ENCODE data around the gene C18orf54. TPM values are rescaled to one million over a fixed set of nuclear protein-coding genes. Genes with fewer than 3 reads are reported as not detected.
"Not testable (repeated sequence)": the region's sequence is repeated elsewhere in the genome, so short reads cannot be mapped to it uniquely, and the experiment has no call there.

The C18orf54 gene
- total and polyA plus RNA-seq, 2 of the 4 experiments (the other 2 are of a cell fraction), result 2.2 to 3.0 TPM

DNA sequence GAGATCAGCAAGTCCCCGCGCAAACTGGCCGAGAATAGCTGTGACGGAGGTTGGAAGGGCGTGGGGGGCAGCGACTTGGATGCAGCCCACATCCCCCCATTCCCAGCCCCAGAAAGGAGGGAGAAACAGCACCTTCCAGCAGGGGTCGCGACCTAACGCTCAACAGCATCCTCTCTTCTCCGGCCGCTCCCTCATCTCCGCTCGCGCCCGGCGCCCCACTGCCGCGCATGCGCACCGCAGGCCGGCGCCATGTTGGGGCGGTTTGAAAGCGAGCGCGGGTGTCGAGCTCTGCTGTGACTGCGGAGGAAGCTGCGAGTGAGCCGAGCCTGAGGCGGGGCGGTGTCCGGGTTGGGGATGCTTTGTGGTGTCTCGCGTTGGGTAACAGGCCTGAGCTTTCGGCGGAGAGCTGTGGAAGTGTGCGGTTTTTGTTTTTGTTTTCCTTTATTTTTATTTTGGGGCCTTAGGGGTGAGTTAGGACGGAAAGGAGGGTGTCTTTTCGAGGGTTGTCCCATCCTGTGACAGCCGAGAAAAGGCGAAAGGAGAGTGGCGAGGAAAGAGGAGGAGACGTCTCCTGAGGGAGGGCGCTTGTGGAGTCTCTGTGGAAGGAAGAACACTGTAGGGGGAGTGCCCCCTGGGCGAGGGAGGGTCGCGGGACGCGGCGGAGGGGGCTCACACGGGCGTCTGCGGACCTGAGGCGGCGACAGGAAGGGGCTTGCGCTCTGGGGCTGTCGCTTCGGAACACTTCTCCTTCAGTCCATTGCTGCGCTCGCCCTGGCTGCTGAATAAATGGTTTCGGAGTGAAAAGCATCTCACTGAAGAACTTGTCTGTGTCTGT lies at the start of gene C18orf54, which contains the start of gene STARD6 (continued):
- TF ChIP-seq BHLHE40 (IDR thresholded peaks at IDR 0.05; ENCODE audit: low read depth, low read length) (no peak), CTCF (conservative IDR thresholded peaks at IDR 0.05; ENCODE audit: low read depth, low read length) (0 out of 2 replicates have a peak, but pooled peaks have one; percentile 16)

DNA sequence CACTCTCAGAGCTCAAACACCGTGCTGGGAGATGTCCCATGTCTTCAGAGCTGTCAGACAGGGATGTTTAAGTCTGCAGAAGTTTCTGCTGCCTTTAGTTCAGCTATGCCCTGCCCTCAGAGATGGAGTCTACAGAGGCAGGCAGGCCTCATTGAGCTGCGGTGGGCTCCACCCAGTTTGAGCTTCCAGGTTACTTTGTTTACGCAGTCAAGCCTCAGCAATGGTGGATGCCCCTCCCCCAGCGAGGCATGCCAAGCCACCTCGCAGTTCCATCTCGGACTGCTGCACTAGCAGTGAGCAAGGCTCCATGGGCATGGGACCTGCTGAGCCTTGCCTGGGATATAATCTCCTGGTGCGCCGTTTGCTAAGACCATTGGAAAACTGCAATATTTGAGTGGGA lies 48.1 kb upstream of the C18orf54 start:
- BruUV-seq (replicated peaks); POLR2A ChIA-PET (ENCODE audit: unreplicated experiment); H3K23ac ChIP-seq (ENCODE audit: low read depth, low read length); ATAC-seq (ENCODE audit: low read depth); H3K56ac ChIP-seq (ENCODE audit: extremely low read depth, insufficient read depth, low read length); dilution Hi-C loops (cut with HindIII; ENCODE audit: low sequenced_read_pairs, unreplicated experiment); H3K27me3 ChIP-seq (ENCODE audit: control insufficient read depth, insufficient read depth, low read length); H3K27ac ChIP-seq (ENCODE audit: insufficient read depth, low read length); H3K4ac ChIP-seq (ENCODE audit: low read depth, low read length); CTCF ChIA-PET; DNase-seq; H3K18ac ChIP-seq (ENCODE audit: low read depth, low read length); intact Hi-C loops (cut with micrococcal nuclease); in situ Hi-C loops (cut with MboI; ENCODE audit: low sequenced_read_pairs); H4K5ac ChIP-seq (ENCODE audit: low read depth, low read length); H2AK9ac ChIP-seq (replicated peaks; ENCODE audit: low read depth, low read length, poor library complexity); H2BK15ac ChIP-seq (ENCODE audit: low read depth, low read length); H3K4me3 ChIP-seq (ENCODE audit: insufficient read depth, low read depth, low read length); H3K14ac ChIP-seq (replicated peaks; ENCODE audit: low read depth, low read length); H2BK5ac ChIP-seq (ENCODE audit: low read depth, low read length, poor library complexity, severe bottlenecking); H3K9me3 ChIP-seq (ENCODE audit: control insufficient read depth, insufficient read depth, low read length); H3K9me1 ChIP-seq (ENCODE audit: insufficient read depth, low read length); H2AK5ac ChIP-seq (ENCODE audit: low read depth, low read length); H2BK20ac ChIP-seq (ENCODE audit: low read depth, low read length); H4K20me1 ChIP-seq (ENCODE audit: insufficient read depth, low read length); H4K8ac ChIP-seq (ENCODE audit: low read depth in 2 of 2, low read length in 2 of 2); H2AFZ ChIP-seq (replicated peaks; ENCODE audit: low read length, poor library complexity); H3K36me3 ChIP-seq (ENCODE audit: control insufficient read depth, insufficient read depth, low read length); H3K4me1 ChIP-seq (ENCODE audit: control insufficient read depth, insufficient read depth, low read length); H3K79me1 ChIP-seq (ENCODE audit: low read depth in 1 of 2, low read length in 2 of 2); H3K4me2 ChIP-seq (ENCODE audit: low read depth, low read length); H4K91ac ChIP-seq (ENCODE audit: insufficient read depth, low read depth, low read length); H2BK120ac ChIP-seq (ENCODE audit: low read depth, low read length); H3K9ac ChIP-seq (ENCODE audit: low read depth, low read length): not testable (repeated sequence)
- WGBS, 2 experiments (ENCODE audit: extremely low coverage in 2 of 2, insufficient read length in 1 of 2), result 92% methylated on average over 2 of the region's 8 CpGs; no CpG with 5 or more reads in 1 of the 2 experiments
